Activated CD8-positive, alpha-beta memory T cell treated with anti-CD3 and anti-CD28 coated beads, Interleukin-2, amount 50 U/mL, for 24 hours (primary cell): ENCODE results near the gene IRF1.
"Not testable (repeated sequence)": the region's sequence is repeated elsewhere in the genome, so short reads cannot be mapped to it uniquely, and the experiment has no call there.

Source experiments
- DNase-seq: peaks from one replicate; pipeline ENCODE4 v3.0.0-alpha.2; 2020; ENCODE audit errors: extremely low read depth

Gene IRF1

GRCh38 chr5:132487095-132487428 is 3.5 kb downstream of the IRF1 start:
- no peak for DNase-seq

DNA sequence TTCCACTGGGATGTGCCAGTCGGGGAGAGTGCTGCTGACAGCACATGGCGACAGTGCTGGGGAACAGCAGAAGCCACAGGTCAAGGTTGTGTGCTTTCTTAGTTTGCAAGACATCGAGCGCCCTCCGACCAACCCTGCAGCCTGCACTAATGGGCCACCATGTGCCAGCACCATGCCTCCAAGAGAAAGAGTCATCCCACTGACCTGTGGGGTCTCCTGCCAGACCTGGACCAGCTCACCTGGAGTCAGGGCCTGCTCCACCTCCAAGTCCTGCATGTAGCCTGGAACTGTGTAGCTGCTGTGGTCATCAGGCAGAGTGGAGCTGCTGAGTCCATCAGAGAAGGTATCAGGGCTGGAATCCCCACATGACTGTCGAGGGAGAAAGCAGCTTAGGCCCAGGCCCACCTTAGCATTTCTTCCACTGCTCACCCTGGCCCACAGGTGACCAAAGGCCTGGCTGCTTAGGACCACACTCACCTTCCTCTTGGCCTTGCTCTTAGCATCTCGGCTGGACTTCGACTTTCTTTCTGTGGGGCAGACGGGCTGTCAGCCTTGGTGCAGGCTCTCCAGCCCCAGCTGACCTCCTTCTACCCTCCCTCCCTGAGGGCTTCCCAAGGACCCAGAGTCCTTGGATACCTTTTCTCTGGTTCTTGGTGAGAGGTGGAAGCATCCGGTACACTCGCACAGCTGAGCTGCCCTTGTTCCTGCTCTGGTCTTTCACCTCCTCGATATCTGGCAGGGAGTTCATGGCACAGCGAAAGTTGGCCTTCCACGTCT is 4.1 kb downstream of the IRF1 start:
- DNase-seq, result no peak

GRCh38 chr5:132485641-132486317 is 4.8 kb downstream of the IRF1 start:
- DNase-seq, result no peak

DNA sequence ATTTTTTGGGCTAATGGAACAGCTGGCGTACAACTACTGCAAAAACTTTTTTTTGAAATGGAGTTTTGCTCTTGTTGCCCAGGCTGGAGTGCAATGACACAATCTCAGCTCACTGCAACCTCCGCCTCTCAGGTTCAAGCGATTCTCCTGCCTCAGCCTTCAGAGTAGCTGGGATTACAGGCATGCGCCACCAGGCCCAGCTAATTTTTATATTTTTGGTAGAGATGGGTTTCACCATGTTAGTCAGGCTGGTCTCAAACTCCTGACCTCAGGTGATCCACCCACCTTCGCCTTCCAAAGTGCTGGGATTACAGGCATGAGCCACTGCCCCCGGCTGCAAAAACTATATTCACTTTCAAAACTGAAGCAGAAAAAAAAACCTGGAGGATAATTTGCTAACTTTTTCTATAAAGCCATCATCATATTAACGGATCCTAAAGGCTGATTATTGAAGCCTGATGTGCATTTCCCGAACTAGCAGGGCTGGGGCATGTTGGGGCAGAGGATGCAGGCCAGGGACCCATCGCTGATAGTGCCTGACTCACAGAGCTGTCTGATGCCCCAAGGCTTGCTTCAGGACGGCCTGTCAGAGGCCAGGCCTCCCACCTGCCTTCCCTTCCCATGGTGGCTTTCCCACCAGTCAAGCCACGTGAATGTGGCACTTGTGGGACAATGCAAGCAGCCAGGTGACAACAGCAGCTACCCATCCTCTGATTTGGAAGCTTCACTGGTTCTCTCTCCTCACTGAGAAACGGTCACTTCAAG is 5.5 kb downstream of the IRF1 start:
- not testable (repeated sequence) for DNase-seq

DNA sequence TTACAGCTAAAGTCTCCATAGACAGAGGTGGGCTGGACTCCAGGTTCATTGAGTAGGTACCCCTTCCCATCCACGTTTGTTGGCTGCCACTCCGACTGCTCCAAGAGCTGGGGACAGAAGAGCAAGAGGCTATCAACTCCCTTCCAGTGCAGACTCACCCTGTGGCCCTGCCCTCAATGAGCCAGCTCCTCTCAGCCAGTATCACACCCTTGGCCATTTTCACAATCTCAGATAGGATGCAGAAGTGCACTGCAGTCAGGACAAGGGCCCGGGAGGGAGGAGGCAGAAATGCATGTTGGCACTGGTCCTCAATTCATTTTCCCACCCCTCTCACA is 6.2 kb downstream of the IRF1 start:
- no peak for DNase-seq

DNA sequence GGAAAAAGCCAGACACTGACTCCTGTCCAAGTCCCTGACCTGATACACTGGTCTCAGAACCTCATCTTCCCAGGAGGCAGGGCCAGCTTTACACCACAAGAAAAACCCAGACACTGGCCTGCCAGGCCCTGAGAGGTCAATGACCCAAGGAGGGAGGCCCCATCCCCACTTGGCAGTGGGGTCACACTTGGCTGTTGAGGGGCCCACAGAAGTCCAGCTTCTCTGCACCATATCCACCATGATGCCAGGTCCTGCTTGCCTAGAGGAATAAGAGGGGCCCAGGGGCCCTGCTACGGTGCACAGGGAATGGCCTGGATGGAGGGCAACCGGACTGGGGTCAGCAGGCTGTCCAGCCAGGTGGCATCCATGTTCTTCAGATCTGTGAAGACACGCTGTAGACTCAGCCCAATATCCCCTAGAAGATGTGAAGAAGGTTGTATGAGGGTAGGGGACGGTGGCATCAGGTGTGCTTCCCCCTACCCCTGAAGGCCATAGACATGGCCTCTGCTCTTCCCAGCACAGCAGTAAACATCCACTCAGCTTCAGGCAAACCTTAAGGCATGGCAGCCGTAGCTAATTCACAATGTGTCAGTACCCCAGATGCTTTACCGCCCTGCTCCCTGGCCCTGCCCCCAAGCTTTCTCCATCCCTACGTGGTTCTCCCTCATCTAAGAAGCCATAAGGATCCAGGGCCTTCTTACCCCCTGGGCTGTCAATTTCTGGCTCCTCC is 6.7 kb downstream of the IRF1 start:
- no peak for DNase-seq

DNA sequence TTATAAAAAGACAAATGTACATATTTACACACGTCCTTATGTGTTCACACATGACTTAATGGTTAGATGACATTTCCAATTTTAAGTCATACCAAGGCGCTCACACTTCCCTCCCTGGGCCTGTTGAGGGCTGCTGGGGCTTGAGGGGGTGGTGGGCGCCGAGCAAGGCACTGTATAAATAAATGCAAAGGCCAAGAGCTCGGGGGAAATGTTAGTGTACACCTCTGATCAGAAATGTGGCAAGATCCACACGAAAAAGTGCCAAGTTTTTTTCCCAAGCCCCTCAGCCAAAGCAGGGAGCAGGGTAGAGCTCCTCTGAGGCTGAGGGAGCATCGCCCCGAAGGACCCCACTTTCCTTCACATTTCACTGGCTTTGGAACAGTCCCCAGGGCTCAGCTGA is 7.5 kb downstream of the IRF1 start:
- no peak for DNase-seq

- no peak for DNase-seq
Measured at GRCh38 chr5:132481596-132482211, 8.9 kb downstream of the IRF1 start.

DNA sequence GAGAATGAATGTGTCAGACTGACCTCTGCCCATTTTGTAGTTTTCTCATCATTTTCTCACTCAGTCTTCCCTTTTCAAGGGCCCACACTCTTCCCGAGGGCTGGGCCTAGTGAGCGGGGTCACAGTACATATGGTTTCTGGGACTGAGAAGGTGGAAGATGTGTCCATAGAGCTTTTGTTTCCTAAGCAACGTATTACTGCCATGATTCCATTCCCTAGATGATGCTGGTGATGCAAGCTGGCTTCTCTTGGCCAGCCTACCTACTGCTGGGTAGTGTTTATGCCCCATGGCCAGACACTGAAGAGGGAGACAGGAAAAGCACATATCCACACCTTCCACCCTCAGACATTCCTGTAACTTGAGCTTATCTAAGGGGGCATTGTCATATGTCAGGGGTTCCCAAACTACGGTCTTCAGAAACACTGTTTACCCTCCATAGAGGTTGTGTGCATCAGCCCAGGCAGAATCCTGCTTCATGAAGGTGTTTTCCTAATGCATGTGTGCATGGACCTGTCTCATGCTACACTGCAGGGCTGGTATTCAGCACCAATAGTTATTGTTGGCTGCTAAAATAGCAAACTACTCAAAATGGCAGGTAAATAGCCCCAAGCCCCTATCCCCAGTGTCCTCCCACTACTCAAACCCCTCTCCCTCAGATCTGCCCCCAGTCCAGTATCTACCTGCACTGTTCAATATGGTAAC is 9.5 kb downstream of the IRF1 start:
- no peak for DNase-seq

GRCh38 chr5:132480546-132480892 is 10.1 kb downstream of the IRF1 start:
- no peak for DNase-seq

DNA sequence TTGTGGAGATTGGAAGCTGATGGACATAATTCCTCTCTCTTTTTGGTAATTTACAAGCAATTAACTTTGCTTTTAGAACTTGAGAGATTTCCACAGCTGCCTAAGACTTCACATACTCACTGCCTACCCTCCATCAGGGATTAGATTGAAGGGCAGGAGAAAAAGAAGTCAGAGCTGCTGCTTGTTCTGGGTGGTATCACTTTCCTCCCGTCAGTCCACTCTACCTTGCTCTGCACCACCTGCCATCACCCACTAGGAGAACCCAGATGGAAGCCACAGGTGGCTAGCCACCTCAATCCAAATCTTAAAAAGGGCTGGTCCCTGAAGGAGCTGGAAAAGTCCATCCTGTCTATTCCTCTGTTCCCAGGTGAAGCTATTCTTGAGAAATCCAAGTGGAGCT is 10.5 kb downstream of the IRF1 start:
- no peak for DNase-seq

DNA sequence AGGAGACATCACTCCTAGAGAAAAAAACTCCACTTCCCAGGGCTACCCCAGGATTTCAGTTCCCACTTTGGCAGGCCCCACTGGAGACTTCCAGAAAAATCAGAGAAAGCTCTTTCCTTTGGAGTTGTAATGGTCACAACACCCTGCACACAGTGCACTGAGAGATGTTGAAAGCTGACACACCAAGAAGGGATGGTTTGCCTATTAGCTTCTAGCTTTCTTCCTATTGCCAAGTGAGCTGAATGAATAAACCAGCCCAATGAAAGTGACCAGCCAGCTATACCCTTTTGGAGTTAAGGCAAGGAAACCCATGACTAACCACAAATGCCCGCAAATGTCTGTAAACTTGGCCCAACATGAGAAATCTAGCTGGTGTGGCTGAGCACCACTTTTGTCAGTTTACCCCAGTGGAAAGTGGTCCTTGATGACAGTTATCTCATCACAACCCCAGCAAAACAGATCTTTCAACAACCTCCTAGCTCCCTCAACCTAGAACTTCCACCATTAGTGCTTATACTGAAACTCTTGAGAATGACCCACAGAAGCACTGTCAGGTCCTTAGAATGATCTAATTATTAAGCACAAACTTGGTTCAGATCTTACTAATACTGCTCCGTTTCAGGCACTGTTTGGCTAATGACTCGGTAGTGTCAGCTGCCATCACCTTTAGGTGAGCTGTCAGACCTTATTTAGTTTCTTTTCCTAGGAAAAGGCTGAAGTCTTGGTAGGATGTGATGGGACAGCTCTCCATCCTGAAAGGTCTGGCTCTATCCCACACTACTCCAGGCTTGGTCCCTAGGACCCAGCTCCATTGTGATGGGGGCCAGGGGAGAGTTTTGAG is 11.2 kb downstream of the IRF1 start:
- DNase-seq, result no peak

GRCh38 chr5:132478366-132478871 is 12.2 kb downstream of the IRF1 start:
- DNase-seq, result no peak

DNA sequence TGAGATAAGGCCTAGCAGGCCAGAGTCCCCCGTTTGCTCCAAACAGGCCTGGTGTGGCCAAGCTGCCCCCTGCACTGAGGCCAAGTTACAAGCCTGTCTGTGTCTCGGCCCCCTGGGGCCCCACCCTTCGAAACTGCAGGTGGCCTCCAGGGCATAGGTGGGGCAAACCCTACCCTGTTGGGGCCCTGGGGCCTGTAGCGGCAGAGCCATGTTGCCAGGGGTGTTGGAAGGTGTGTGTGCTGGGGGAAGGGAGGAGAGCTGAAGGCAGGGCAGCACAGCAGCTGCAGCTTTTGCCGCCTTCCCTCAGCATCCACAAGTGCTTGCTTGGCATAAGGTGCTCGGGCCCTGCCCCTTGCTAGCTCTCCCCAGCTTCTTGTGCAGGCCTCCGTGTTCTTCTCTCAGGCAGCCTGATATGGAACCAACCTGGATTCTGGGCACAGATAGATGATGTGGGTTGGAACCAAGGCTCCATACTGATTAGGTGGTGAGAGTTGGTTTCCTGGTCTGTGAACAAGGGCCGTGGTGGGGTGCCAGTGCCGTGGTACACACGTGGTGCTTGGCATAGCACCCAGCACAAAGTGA is 12.7 kb downstream of the IRF1 start:
- DNase-seq, result no peak

- DNase-seq, result no peak
Measured at GRCh38 chr5:132476876-132477781, 13.4 kb downstream of the IRF1 start.

GRCh38 chr5:132475987-132476875 is 14.3 kb downstream of the IRF1 start:
- no peak for DNase-seq

DNA sequence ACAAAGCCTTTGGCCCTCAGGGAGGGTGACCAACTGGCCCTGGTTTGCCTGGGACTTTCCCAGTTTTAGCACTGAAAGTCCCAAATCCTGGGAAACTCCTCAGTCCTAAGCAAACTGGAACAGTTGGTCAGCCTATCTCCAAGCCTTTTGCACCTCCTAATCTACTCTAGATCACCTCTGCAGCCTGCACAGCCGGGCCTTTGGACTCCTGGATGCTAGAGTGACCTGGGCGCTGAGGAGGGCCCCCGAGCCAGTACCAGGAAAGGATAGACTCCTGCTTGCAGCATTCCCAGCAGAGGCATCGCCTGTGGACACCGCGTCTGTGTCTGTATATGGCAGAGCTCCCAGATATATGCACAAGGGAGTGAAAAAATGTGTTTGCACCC is 15.1 kb downstream of the IRF1 start:
- no peak for DNase-seq
